ENCODE data around the gene EXOG.

DNA sequence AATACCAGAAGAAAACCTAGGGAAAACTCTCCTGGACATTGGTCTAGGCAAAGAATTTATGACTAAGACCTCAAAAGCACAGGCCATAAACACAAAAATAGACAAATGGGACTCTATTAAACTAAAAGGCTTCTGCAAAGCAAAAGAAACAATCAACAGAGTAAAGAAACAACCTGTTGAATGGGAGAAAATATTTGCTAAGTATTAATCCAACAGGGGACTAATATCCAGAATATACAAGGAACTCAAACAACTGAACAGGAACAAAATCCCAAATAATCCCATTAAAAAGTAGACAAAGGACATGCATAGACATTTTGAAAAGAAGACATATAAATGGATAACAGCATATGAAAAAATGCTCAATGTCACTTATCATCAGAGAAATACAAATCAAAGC lies 49.3 kb upstream of the EXOG start:
- TF ChIP-seq, protein P1, sequence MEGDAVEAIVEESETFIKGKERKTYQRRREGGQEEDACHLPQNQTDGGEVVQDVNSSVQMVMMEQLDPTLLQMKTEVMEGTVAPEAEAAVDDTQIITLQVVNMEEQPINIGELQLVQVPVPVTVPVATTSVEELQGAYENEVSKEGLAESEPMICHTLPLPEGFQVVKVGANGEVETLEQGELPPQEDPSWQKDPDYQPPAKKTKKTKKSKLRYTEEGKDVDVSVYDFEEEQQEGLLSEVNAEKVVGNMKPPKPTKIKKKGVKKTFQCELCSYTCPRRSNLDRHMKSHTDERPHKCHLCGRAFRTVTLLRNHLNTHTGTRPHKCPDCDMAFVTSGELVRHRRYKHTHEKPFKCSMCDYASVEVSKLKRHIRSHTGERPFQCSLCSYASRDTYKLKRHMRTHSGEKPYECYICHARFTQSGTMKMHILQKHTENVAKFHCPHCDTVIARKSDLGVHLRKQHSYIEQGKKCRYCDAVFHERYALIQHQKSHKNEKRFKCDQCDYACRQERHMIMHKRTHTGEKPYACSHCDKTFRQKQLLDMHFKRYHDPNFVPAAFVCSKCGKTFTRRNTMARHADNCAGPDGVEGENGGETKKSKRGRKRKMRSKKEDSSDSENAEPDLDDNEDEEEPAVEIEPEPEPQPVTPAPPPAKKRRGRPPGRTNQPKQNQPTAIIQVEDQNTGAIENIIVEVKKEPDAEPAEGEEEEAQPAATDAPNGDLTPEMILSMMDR (IDR thresholded peaks at IDR 0.05; ENCODE audit: insufficient read depth, low read length, poor library complexity, severe bottlenecking): no peak
- no peak for TF ChIP-seq EZH2phosphoT487 (conservative IDR thresholded peaks at IDR 0.05; ENCODE audit: low read length)

Data from SU-DHL-6 (cell line).